B cell (primary cell): Measurements from ENCODE around the gene ALS2CL. TPM values are rescaled to one million over a fixed set of nuclear protein-coding genes. Genes with fewer than 3 reads are reported as not detected.

ENCODE experiments used
- ATAC-seq: fragments of 200-7000 bp; cut with Tn5 transposase; one replicate; pipeline ENCODE4 v1.10.0; 2021; ENCODE audit warnings: low read depth, mild to moderate bottlenecking, moderate number of reproducible peaks, moderate library complexity
- CTCF ChIA-PET: fragments of 350-600 bp; sonication (Branson Sonifier 250); formaldehyde crosslinking; loops from one replicate; lab custom pipeline; 2021; ENCODE audit warnings: antibody characterized with exemption, inconsistent platforms; lab: Charles Lee
- POLR2A ChIA-PET: fragments of 350-600 bp; sonication (Branson Sonifier 250); formaldehyde crosslinking; loops from one replicate; lab custom pipeline; 2021; ENCODE audit warnings: antibody characterized with exemption; lab: Charles Lee
- DNase-seq: peaks from one replicate; pipeline ENCODE4 v3.0.0; 2013
- H2AFZ ChIP-seq: 2 replicates; pipeline ENCODE4 v1.6.1; 2012; ENCODE audit warnings: mild to moderate bottlenecking, low read depth, low read length; ENCODE audit not compliant: insufficient read depth, poor library complexity, severe bottlenecking
- H3K27ac ChIP-seq, 2 donors: 1 replicate in 1 of 2; 2 replicates in 1 of 2; pipeline ENCODE4 v1.5.1; 2012 to 2013; ENCODE audit warnings: low read length in 2 of 2, mild to moderate bottlenecking in 2 of 2, moderate library complexity in 1 of 2
- H3K27me3 ChIP-seq, 4 experiments: fragments of 200-600 bp in 1 of 4; sonication (generic) in 1 of 4; replicated peaks in 1 of 4; 1 replicate in 2 of 4; 2 replicates in 2 of 4; pipeline versions ENCODE4 v1.6.1 to v1.7.0; 2013 to 2016; ENCODE audit warnings: low read length in 3 of 4, mild to moderate bottlenecking in 2 of 4, mixed read lengths in 1 of 4, moderate library complexity in 1 of 4; ENCODE audit not compliant: insufficient read depth in 4 of 4, control insufficient read depth in 3 of 4; ENCODE audit errors: control extremely low read depth in 1 of 4
- H3K36me3 ChIP-seq, 2 experiments: replicated peaks in 1 of 2; 1 replicate in 1 of 2; 2 replicates in 1 of 2; pipeline versions ENCODE4 v1.6.1 to v1.7.1; 2013; ENCODE audit warnings: low read length in 1 of 2; ENCODE audit not compliant: insufficient read depth in 2 of 2, control insufficient read depth in 1 of 2; ENCODE audit errors: control extremely low read depth in 1 of 2, extremely low read depth in 1 of 2
- H3K4me1 ChIP-seq, 2 donors: fragments of 200-600 bp in 1 of 2; sonication (generic) in 1 of 2; 1 replicate in 1 of 2; 2 replicates in 1 of 2; pipeline versions ENCODE4 v1.5.1 to v1.6.1; 2013 to 2017; ENCODE audit warnings: low read length in 2 of 2; ENCODE audit not compliant: control insufficient read depth in 2 of 2, insufficient read depth in 2 of 2
- H3K4me2 ChIP-seq: replicated peaks from 2 replicates; pipeline ENCODE3; 2012; ENCODE audit warnings: mild to moderate bottlenecking, low read depth, low read length; ENCODE audit not compliant: poor library complexity, severe bottlenecking
- H3K4me3 ChIP-seq, 5 experiments: fragments of 200-600 bp in 1 of 5; sonication (generic) in 1 of 5; 1 replicate in 3 of 5; 2 replicates in 2 of 5; pipeline versions ENCODE4 v1.5.1 to v1.7.0; 2011 to 2016; ENCODE audit warnings: low read length in 4 of 5, mild to moderate bottlenecking in 4 of 5, low read depth in 2 of 5, control low read depth in 1 of 5, moderate library complexity in 1 of 5; ENCODE audit not compliant: insufficient read depth in 1 of 5; ENCODE audit errors: control extremely low read depth in 1 of 5, extremely low read depth in 1 of 5
- H3K79me2 ChIP-seq: fragments of 200-600 bp; sonication (generic); one replicate; pipeline ENCODE4 v1.6.0; 2016; ENCODE audit warnings: low read length; ENCODE audit not compliant: control insufficient read depth, insufficient read depth
- H3K9ac ChIP-seq: fragments of 200-600 bp; sonication (generic); 2 replicates; pipeline ENCODE4 v1.6.1; 2017; ENCODE audit warnings: mild to moderate bottlenecking, low read length, moderate library complexity
- H3K9me3 ChIP-seq, 3 donors: one replicate each; pipeline versions ENCODE4 v1.6.1 to v1.7.1; 2013; ENCODE audit warnings: low read length in 2 of 3; ENCODE audit not compliant: control insufficient read depth in 2 of 3, insufficient read depth in 1 of 3; ENCODE audit errors: control extremely low read depth in 1 of 3
- H4K20me1 ChIP-seq: 2 replicates; pipeline ENCODE4 v1.6.0; 2012; ENCODE audit warnings: mild to moderate bottlenecking, low read length; ENCODE audit not compliant: insufficient read depth, control insufficient read depth, poor library complexity, severe bottlenecking
- H3K27ac Mint-ChIP-seq: one replicate; pipeline ENCODE4 v1.8.0; 2021; ENCODE audit warnings: mixed read lengths
- H3K27me3 Mint-ChIP-seq: one replicate; pipeline ENCODE4 v1.8.0; 2021; ENCODE audit warnings: mixed read lengths
- H3K4me1 Mint-ChIP-seq: one replicate; pipeline ENCODE4 v1.8.0; 2021; ENCODE audit warnings: mixed read lengths
- H3K4me3 Mint-ChIP-seq: one replicate; pipeline ENCODE4 v1.8.0; 2021; ENCODE audit warnings: mixed read lengths
- H3K9me3 Mint-ChIP-seq: one replicate; pipeline ENCODE4 v1.8.0; 2022; ENCODE audit warnings: mixed read lengths; ENCODE audit not compliant: insufficient read depth
- CTCF ChIP-seq: fragments of 200-600 bp; IDR thresholded peaks from one replicate; pipeline ENCODE4 v1.8.0; 2022; ENCODE audit warnings: antibody characterized with exemption, mild to moderate bottlenecking
- EZH2 ChIP-seq: IDR thresholded peaks from 2 replicates; pipeline ENCODE4 v1.6.1; 2012; ENCODE audit warnings: borderline replicate concordance, low read depth, mild to moderate bottlenecking, moderate library complexity, low read length; ENCODE audit not compliant: insufficient read depth, poor library complexity, severe bottlenecking
- WGBS: methylation state at CpG from one replicate; pipeline ENCODE4 v1.1.5; 2013; ENCODE audit warnings: missing lambda C conversion rate; ENCODE audit not compliant: insufficient coverage; 5-methylcytosine and 5-hydroxymethylcytosine counted together
- intact Hi-C: fragments of 100-400 bp; cut with micrococcal nuclease; formaldehyde crosslinking; loops from one replicate; pipeline ENCODE4 v1.10.0; 2022
- polyA plus RNA-seq: library from polyadenylated mRNA; depleted of rRNA; stranded (reverse); fragments of >200 nt; gene quantifications from 2 replicates; pipeline ENCODE4 v1.2.3, GENCODE V29; 2012
- total RNA-seq, 2 donors: library from RNA; stranded (reverse); fragments of 120-200 nt in 1 of 2; gene quantifications; 1 replicate in 1 of 2; 2 replicates in 1 of 2; pipeline versions ENCODE4 v1.2.3 to v1.2.4, GENCODE V29; 2013 to 2022

ALS2CL gene
- total and polyA plus RNA-seq, 2 donors (not counting 1 experiment from before 2014, with no cell fraction given), result 0.22 to 0.30 TPM

GRCh38 chr3:46734773-46735172 is 41.3 kb upstream of the ALS2CL start:
- Histone ChIP-seq H3K4me3 (no peak overlapping the region), H2AFZ (no peak overlapping the region), H3K4me2 (no peak overlapping the region), H3K27me3 (no peaks in the 10 kb centered on the region), H3K9ac (no peak overlapping the region), H3K27ac (no peak overlapping the region), H3K4me1 (no peaks in the 10 kb centered on the region), H3K36me3 (no peaks in the 10 kb centered on the region), H4K20me1 (no peaks in the 10 kb centered on the region), H3K9me3 (no peaks in the 10 kb centered on the region), H3K79me2 (no peaks in the 10 kb centered on the region)
- Mint-ChIP-seq H3K9me3 (no peaks in the 10 kb centered on the region), H3K4me1 (no peaks in the 10 kb centered on the region), H3K4me3 (no peak overlapping the region), H3K27ac (no peak overlapping the region), H3K27me3 (peaks cover 18% of the 10 kb centered on the region)
- ChIA-PET POLR2A (no interaction called here), CTCF (no interaction called here)
- no peak for TF ChIP-seq CTCF
- no peak for TF ChIP-seq EZH2
- intact Hi-C loops, result no loop called here
- ATAC-seq, result no peak
- 88% methylated on average over 3 of the region's 4 CpGs for WGBS
- no peak for DNase-seq

GRCh38 chr3:46733026-46733800 is 39.7 kb upstream of the ALS2CL start:
- no peak overlapping the region for H3K27ac ChIP-seq
- TF ChIP-seq EZH2 (no peak), CTCF (no peak)
- peaks cover 0 to 3% (median 2%) of the 10 kb centered on the region in 4 experiments for H3K27me3 ChIP-seq
- H2AFZ ChIP-seq, result no peak overlapping the region
- H3K79me2 ChIP-seq, result no peaks in the 10 kb centered on the region
- ChIA-PET CTCF (no interaction called here), POLR2A (no interaction called here)
- no peak overlapping the region for H3K9ac ChIP-seq
- H3K27ac Mint-ChIP-seq, result no peak overlapping the region
- no peaks in the 10 kb centered on the region for H3K4me1 Mint-ChIP-seq
- no peaks in the 10 kb centered on the region for H3K9me3 Mint-ChIP-seq
- no peaks in the 10 kb centered on the region for H3K36me3 ChIP-seq
- no peak overlapping the region for H3K4me3 ChIP-seq
- no peak overlapping the region for H3K4me3 Mint-ChIP-seq
- H3K27me3 Mint-ChIP-seq, result peaks cover 16% of the 10 kb centered on the region
- no peaks in the 10 kb centered on the region for H3K4me1 ChIP-seq
- intact Hi-C loops, result no loop called here
- DNase-seq, result no peak
- no peaks in the 10 kb centered on the region for H4K20me1 ChIP-seq
- no peak overlapping the region for H3K4me2 ChIP-seq
- WGBS, result 89% methylated on average over 7 of the region's 9 CpGs
- no peak for ATAC-seq
- H3K9me3 ChIP-seq, result no peaks in the 10 kb centered on the region
